LNCaP clone FGC (cell line): Measurements from ENCODE around the gene PKIG.

Experiments used
- DNase-seq: peaks from one replicate; pipeline ENCODE4 v3.0.0-alpha.2; 2011; ENCODE audit warnings: low read depth
- H3K4me3 ChIP-seq: 2 replicates; pipeline ENCODE4 v1.5.1; 2011; ENCODE audit warnings: mild to moderate bottlenecking, low read depth, low read length, control low read depth
- TF ChIP-seq, protein P1 (sequence below): IDR thresholded peaks from 2 replicates; pipeline ENCODE4 v1.5.1; 2012; ENCODE audit warnings: mild to moderate bottlenecking; ENCODE audit not compliant: control insufficient read depth, insufficient read depth; ENCODE audit errors: extremely low read depth

Gene PKIG

GRCh38 chr20:44609006-44609515 lies 26.7 kb downstream of the PKIG start:
- no peak for DNase-seq
- no peak overlapping the region; the same call in 1 of the 2 replicates for H3K4me3 ChIP-seq
- TF ChIP-seq, protein P1, sequence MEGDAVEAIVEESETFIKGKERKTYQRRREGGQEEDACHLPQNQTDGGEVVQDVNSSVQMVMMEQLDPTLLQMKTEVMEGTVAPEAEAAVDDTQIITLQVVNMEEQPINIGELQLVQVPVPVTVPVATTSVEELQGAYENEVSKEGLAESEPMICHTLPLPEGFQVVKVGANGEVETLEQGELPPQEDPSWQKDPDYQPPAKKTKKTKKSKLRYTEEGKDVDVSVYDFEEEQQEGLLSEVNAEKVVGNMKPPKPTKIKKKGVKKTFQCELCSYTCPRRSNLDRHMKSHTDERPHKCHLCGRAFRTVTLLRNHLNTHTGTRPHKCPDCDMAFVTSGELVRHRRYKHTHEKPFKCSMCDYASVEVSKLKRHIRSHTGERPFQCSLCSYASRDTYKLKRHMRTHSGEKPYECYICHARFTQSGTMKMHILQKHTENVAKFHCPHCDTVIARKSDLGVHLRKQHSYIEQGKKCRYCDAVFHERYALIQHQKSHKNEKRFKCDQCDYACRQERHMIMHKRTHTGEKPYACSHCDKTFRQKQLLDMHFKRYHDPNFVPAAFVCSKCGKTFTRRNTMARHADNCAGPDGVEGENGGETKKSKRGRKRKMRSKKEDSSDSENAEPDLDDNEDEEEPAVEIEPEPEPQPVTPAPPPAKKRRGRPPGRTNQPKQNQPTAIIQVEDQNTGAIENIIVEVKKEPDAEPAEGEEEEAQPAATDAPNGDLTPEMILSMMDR, result no peak

- TF ChIP-seq, protein P1, result peak; percentile 98
- peak overlapping the region; percentile 1; the same call in 1 of the 2 replicates for H3K4me3 ChIP-seq
- DNase-seq, result peak; percentile 77
Observed at GRCh38 chr20:44609516-44610312, 27.3 kb downstream of the PKIG start.

DNA sequence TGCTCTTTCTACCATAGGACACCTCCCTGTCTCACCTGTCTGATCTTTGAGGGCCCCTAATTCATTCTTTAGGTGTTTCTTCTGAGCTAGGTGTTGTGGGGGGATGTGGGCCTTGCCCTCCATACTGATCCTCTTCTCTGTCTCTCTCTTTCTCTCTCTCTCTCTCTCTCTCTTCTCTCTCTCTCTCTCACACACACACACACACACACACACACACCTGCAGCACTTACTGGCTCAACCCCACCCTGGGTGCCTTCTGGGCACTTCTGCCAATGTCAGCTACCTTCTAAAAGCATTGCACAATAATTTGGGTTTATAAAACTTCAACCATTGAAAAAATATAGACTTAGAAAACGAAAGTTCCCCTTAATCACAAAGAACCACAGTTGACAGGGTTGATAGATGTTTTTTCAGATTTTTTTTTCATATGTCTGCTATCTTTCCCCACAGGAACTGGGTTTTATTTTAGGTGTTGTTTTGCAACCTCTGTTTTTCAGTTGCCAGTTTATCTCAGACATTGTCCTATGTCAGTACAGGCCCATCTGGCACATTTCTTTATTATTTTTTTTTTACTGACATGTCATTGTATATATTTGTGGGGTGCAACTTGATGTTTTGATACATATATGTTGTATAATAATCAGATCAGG lies 28.1 kb downstream of the PKIG start:
- DNase-seq, result no peak
- H3K4me3 ChIP-seq, result no peak overlapping the region
- TF ChIP-seq, protein P1, result no peak

GRCh38 chr20:44613575-44613974 lies 31.2 kb downstream of the PKIG start:
- TF ChIP-seq, protein P1, result no peak
- DNase-seq, result no peak
- H3K4me3 ChIP-seq, result no peak overlapping the region

- H3K4me3 ChIP-seq, result no peak overlapping the region
- no peak for DNase-seq
- TF ChIP-seq, protein P1, result no peak
Observed at GRCh38 chr20:44614525-44614924, 32.1 kb downstream of the PKIG start.

- no peak for DNase-seq
- TF ChIP-seq, protein P1, result no peak
Observed at GRCh38 chr20:44615169-44615791, 32.9 kb downstream of the PKIG start.

More at GRCh38 chr20:44615169-44615791, 32.9 kb downstream of the PKIG start:
- no peak overlapping the region for H3K4me3 ChIP-seq
